Measurements from ENCODE around the gene ZNF684.
"Not testable (repeated sequence)": the region's sequence is repeated elsewhere in the genome, so short reads cannot be mapped to it uniquely, and the experiment has no call there.

The ZNF684 gene

DNA sequence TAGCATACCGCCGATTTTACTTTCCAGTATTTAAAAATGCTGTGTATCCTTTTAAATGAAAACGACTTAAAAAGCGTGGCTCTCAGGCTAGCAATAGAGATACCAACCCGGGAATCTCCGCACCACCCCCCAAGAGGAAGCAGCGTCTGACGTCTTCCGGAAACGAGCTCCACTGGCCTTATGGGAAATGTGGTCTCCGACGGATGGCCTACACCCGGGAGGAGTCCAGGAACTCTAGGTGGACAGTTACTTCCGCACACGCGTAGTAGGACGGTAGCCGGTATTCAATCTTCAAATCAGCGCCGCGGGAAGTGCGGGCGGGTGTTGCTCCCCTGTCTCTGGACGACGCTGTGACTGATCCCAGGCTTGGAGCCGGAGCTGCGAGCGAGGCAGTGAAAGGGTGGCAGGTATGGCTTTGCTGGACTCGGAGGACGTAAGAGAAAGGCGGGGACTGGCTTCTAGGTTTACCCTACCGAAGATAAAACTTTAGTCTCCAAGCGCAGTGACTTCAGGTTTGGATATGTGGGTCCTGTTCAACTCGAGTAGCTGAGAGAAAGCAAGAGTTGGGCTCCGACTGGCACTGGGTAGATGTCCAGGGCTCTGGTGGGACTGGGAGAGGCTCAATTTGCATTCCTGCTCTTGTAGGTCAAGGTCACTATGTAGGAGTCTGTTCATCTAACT is at the start of gene ZNF684:
ZNF684 (plus strand) TSS at position 257 of the 681 bp plus-strand sequence. CDS start 1,530 bp downstream, outside the sequence.
- no peaks in the 10 kb centered on the region for H3K4me1 ChIP-seq (ENCODE audit: control insufficient read depth, insufficient read depth, low read length)
- H3K27me3 ChIP-seq (ENCODE audit: control insufficient read depth, insufficient read depth, low read length) = no peaks in the 10 kb centered on the region
- H3K27ac ChIP-seq (ENCODE audit: low read depth, low read length) = peak within 1 kb of the TSS; percentile 42
- H3K9me3 ChIP-seq (ENCODE audit: control insufficient read depth, insufficient read depth, low read depth, low read length) = no peaks in the 10 kb centered on the region
- peak within 1 kb of the TSS; percentile 72 for H3K4me3 ChIP-seq (ENCODE audit: low read depth, low read length)
- 0 out of 2 replicates have a peak, but pooled peaks cover 6% of the 10 kb centered on the region for H3K36me3 ChIP-seq (ENCODE audit: control insufficient read depth, insufficient read depth, low read length)
- H3K9ac ChIP-seq (ENCODE audit: low read length) = peak within 1 kb of the TSS; percentile 76

DNA sequence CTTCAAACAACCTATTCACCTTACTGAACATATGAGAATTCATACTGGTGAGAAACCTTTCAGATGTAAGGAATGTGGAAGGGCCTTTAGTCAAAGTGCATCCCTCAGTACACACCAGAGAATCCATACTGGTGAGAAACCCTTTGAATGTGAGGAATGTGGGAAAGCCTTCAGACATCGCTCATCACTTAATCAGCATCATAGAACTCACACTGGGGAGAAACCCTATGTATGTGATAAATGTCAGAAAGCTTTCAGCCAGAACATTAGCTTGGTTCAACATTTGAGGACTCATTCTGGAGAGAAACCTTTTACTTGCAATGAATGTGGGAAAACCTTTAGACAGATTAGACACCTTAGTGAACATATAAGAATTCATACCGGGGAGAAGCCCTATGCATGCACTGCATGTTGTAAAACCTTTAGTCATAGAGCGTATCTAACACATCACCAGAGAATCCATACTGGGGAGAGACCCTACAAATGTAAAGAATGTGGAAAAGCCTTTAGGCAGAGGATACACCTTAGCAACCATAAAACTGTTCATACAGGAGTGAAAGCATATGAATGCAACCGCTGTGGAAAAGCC is 36.0 kb upstream of the ZNF684 start:
- Histone ChIP-seq H3K4me1 (ENCODE audit: control insufficient read depth, insufficient read depth, low read length) (no peaks in the 10 kb centered on the region), H3K9ac (ENCODE audit: low read length) (no peak overlapping the region), H3K9me3 (ENCODE audit: control insufficient read depth, insufficient read depth, low read depth, low read length) (peaks cover 51% of the 10 kb centered on the region), H3K4me3 (ENCODE audit: low read depth, low read length) (no peak overlapping the region), H3K27me3 (ENCODE audit: control insufficient read depth, insufficient read depth, low read length) (no peaks in the 10 kb centered on the region), H3K27ac (ENCODE audit: low read depth, low read length) (no peak overlapping the region), H3K36me3 (ENCODE audit: control insufficient read depth, insufficient read depth, low read length) (peaks cover 43% of the 10 kb centered on the region)

GRCh38 chr1:40502651-40503050 is 28.8 kb upstream of the ZNF684 start:
- not testable (repeated sequence) for H3K9ac ChIP-seq (ENCODE audit: low read length); H3K27ac ChIP-seq (ENCODE audit: low read depth, low read length); H3K27me3 ChIP-seq (ENCODE audit: control insufficient read depth, insufficient read depth, low read length); H3K36me3 ChIP-seq (ENCODE audit: control insufficient read depth, insufficient read depth, low read length); H3K4me3 ChIP-seq (ENCODE audit: low read depth, low read length); H3K4me1 ChIP-seq (ENCODE audit: control insufficient read depth, insufficient read depth, low read length)
- H3K9me3 ChIP-seq (ENCODE audit: control insufficient read depth, insufficient read depth, low read depth, low read length) = peaks cover 50% of the 10 kb centered on the region

DNA sequence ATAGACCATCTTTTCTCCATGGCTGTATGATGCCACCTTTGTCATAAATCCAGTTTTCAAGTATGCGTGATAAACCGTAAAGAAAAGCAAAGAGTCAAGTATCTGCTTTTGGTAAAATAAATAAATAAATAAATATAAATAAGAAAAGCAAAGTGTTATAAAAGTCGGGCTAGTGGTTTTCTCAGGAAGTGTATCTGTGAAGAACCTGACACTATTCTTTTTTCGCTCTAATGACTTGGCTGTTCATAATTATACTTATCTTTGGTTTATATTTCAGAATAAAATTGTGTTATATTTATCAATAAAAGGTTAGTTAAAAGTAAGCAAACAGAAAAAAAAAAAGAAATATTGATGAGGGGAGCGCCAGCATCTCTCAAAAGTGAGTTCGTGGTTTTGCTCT is 23.5 kb upstream of the ZNF684 start:
- Histone ChIP-seq H3K9ac (ENCODE audit: low read length) (peak overlapping the region; percentile 74), H3K27me3 (ENCODE audit: control insufficient read depth, insufficient read depth, low read length) (peaks cover 12% of the 10 kb centered on the region), H3K27ac (ENCODE audit: low read depth, low read length) (no peak overlapping the region), H3K4me3 (ENCODE audit: low read depth, low read length) (peak overlapping the region; percentile 90), H3K9me3 (ENCODE audit: control insufficient read depth, insufficient read depth, low read depth, low read length) (peaks cover 22% of the 10 kb centered on the region; the same call in 1 of the 2 replicates), H3K36me3 (ENCODE audit: control insufficient read depth, insufficient read depth, low read length) (no peaks in the 10 kb centered on the region; the same call in 1 of the 2 replicates), H3K4me1 (ENCODE audit: control insufficient read depth, insufficient read depth, low read length) (0 out of 2 replicates have a peak, but pooled peaks cover 3% of the 10 kb centered on the region)

DNA sequence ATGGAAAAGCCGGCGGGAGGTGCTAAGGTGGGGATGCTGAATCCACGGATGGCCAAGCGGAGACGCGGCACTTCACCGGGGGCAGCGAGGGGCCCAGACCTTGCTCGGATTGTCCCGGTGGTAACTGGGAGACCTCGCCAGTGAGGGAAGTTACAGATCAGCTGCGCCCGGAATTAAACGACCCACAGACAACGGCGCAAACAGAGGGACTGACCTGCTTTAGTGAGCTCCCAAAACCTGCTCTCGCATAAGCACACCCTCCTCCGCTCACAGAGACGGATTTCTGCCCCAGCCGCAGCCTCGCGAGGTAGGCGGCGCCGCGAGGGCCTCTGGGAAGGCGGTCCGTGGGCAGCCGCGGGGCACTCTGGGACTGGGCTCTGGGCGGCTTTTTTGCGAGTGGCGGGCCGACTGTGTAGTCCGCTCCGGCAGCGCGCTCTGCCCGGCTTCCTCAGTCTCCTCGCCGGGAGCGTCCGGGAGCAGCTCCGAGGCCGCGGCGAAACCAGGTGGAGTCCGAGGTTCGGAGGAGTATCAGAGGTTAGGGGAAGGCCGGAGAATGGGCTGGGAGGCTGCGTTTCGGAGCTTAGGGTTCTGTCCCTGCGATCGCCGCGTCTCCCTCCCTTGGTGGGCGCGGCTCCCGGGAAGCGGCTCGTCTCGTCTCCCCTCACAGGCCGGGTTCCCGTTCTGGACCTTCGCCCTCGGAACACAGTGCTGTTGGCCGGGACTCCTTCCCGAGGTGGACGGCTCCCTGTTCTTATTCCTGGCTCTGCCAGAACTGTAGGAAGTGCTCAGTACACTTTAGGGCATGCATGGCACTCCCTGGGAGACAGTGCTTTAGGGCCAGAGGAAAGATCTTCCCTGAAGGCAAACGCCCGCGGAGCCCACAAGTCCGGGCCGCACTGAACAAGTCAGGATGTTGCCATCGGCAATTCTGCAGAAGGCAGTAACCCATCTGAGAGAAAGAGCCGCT is 22.8 kb upstream of the ZNF684 start, which contains the start of gene EXO5:
EXO5 (plus strand) TSS at position 393 of the 967 bp plus-strand sequence. CDS start 5,778 bp downstream, outside the sequence.
- no peak within 1 kb of the TSS; the same call in 1 of the 2 replicates for H3K27ac ChIP-seq (ENCODE audit: low read depth, low read length)
- H3K4me1 ChIP-seq (ENCODE audit: control insufficient read depth, insufficient read depth, low read length) = 0 out of 2 replicates have a peak, but pooled peaks cover 3% of the 10 kb centered on the region
- H3K9ac ChIP-seq (ENCODE audit: low read length) = peak within 1 kb of the TSS; percentile 74
- peaks cover 12% of the 10 kb centered on the region for H3K27me3 ChIP-seq (ENCODE audit: control insufficient read depth, insufficient read depth, low read length)
- H3K9me3 ChIP-seq (ENCODE audit: control insufficient read depth, insufficient read depth, low read depth, low read length) = peaks cover 17% of the 10 kb centered on the region; the same call in 1 of the 2 replicates
- no peaks in the 10 kb centered on the region; the same call in 1 of the 2 replicates for H3K36me3 ChIP-seq (ENCODE audit: control insufficient read depth, insufficient read depth, low read length)
- H3K4me3 ChIP-seq (ENCODE audit: low read depth, low read length) = peak within 1 kb of the TSS; percentile 90

- Histone ChIP-seq H3K27me3 (ENCODE audit: control insufficient read depth, insufficient read depth, low read length) (no peaks in the 10 kb centered on the region), H3K9me3 (ENCODE audit: control insufficient read depth, insufficient read depth, low read depth, low read length) (peaks cover 47% of the 10 kb centered on the region), H3K27ac (ENCODE audit: low read depth, low read length) (no peak overlapping the region), H3K4me3 (ENCODE audit: low read depth, low read length) (no peak overlapping the region), H3K9ac (ENCODE audit: low read length) (no peak overlapping the region), H3K4me1 (ENCODE audit: control insufficient read depth, insufficient read depth, low read length) (no peaks in the 10 kb centered on the region), H3K36me3 (ENCODE audit: control insufficient read depth, insufficient read depth, low read length) (peaks cover 19% of the 10 kb centered on the region)
These were observed 11.9 kb upstream of the ZNF684 start for GRCh38 chr1:40519517-40519916.

- Histone ChIP-seq H3K27me3 (ENCODE audit: control insufficient read depth, insufficient read depth, low read length) (no peaks in the 10 kb centered on the region), H3K9ac (ENCODE audit: low read length) (peak overlapping the region; percentile 50), H3K4me3 (ENCODE audit: low read depth, low read length) (peak overlapping the region; percentile 72), H3K4me1 (ENCODE audit: control insufficient read depth, insufficient read depth, low read length) (no peaks in the 10 kb centered on the region), H3K36me3 (ENCODE audit: control insufficient read depth, insufficient read depth, low read length) (0 out of 2 replicates have a peak, but pooled peaks cover 6% of the 10 kb centered on the region), H3K9me3 (ENCODE audit: control insufficient read depth, insufficient read depth, low read depth, low read length) (no peaks in the 10 kb centered on the region), H3K27ac (ENCODE audit: low read depth, low read length) (peak overlapping the region; percentile 42)
These were observed 579 bp upstream of the ZNF684 start for GRCh38 chr1:40530735-40531380.

- Histone ChIP-seq H3K4me3 (ENCODE audit: low read depth, low read length) (peak overlapping the region; percentile 72), H3K9ac (ENCODE audit: low read length) (peak overlapping the region; percentile 76), H3K36me3 (ENCODE audit: control insufficient read depth, insufficient read depth, low read length) (0 out of 2 replicates have a peak, but pooled peaks cover 6% of the 10 kb centered on the region), H3K4me1 (ENCODE audit: control insufficient read depth, insufficient read depth, low read length) (no peaks in the 10 kb centered on the region), H3K27ac (ENCODE audit: low read depth, low read length) (no peak overlapping the region), H3K27me3 (ENCODE audit: control insufficient read depth, insufficient read depth, low read length) (no peaks in the 10 kb centered on the region), H3K9me3 (ENCODE audit: control insufficient read depth, insufficient read depth, low read depth, low read length) (no peaks in the 10 kb centered on the region)
These were observed 589 bp downstream of the ZNF684 start for GRCh38 chr1:40532062-40532389.

- Histone ChIP-seq H3K9ac (ENCODE audit: low read length) (no peak overlapping the region), H3K27me3 (ENCODE audit: control insufficient read depth, insufficient read depth, low read length) (no peaks in the 10 kb centered on the region), H3K4me1 (ENCODE audit: control insufficient read depth, insufficient read depth, low read length) (no peaks in the 10 kb centered on the region), H3K9me3 (ENCODE audit: control insufficient read depth, insufficient read depth, low read depth, low read length) (no peaks in the 10 kb centered on the region), H3K27ac (ENCODE audit: low read depth, low read length) (no peak overlapping the region), H3K36me3 (ENCODE audit: control insufficient read depth, insufficient read depth, low read length) (0 out of 2 replicates have a peak, but pooled peaks cover 6% of the 10 kb centered on the region), H3K4me3 (ENCODE audit: low read depth, low read length) (peak overlapping the region; percentile 72)
These were observed 1.5 kb downstream of the ZNF684 start for GRCh38 chr1:40532844-40533424.

DNA sequence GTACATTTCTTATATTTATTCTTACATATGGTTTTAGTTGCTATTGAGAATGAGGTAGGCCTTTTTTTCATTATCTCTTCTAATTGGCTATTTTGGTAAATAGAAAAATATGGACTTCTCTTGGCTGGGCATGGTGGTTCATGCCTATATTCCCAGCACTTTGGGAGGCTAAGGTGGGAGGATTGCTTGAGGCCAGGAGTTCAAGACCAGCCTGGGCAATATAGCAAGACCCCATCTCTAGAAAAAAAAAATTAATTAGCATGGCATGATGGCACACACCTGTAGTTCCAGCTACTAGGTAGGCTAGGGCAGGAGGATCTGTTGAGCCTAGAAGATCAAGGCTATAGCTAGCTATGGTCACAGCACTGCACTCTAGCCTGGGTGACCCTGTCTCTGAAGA is 3.2 kb downstream of the ZNF684 start:
- Histone ChIP-seq H3K27ac (ENCODE audit: low read depth, low read length) (no peak overlapping the region), H3K9ac (ENCODE audit: low read length) (no peak overlapping the region), H3K36me3 (ENCODE audit: control insufficient read depth, insufficient read depth, low read length) (0 out of 2 replicates have a peak, but pooled peaks cover 6% of the 10 kb centered on the region), H3K4me1 (ENCODE audit: control insufficient read depth, insufficient read depth, low read length) (no peaks in the 10 kb centered on the region), H3K27me3 (ENCODE audit: control insufficient read depth, insufficient read depth, low read length) (no peaks in the 10 kb centered on the region), H3K4me3 (ENCODE audit: low read depth, low read length) (no peak overlapping the region), H3K9me3 (ENCODE audit: control insufficient read depth, insufficient read depth, low read depth, low read length) (no peaks in the 10 kb centered on the region)

All from HUES6 (cell line).